H7 (cell line): ENCODE results near the gene CREB5. TPM values are rescaled to one million over a fixed set of nuclear protein-coding genes. Genes with fewer than 3 reads are reported as not detected.
"Not testable (repeated sequence)": the region's sequence is repeated elsewhere in the genome, so short reads cannot be mapped to it uniquely, and the experiment has no call there.

ENCODE experiments used
- DNase-seq: peaks from one replicate; pipeline ENCODE4 v3.0.0; 2012
- H3K27me3 ChIP-seq: 2 replicates; pipeline ENCODE4 v1.6.0; 2011; ENCODE audit warnings: mild to moderate bottlenecking, low read length; ENCODE audit not compliant: control insufficient read depth, insufficient read depth
- H3K36me3 ChIP-seq: replicated peaks from 2 replicates; pipeline ENCODE4 v1.5.1; 2011; ENCODE audit warnings: low read length; ENCODE audit not compliant: control insufficient read depth, insufficient read depth
- H3K4me3 ChIP-seq: 2 replicates; pipeline ENCODE4 v1.5.1; 2011; ENCODE audit warnings: low read depth, mild to moderate bottlenecking, control low read depth, low read length, moderate library complexity; ENCODE audit not compliant: insufficient read depth
- total RNA-seq: library from RNA; depleted of rRNA; stranded (reverse); fragments of >200 nt; shearing (Covaris generic); gene quantifications from 2 replicates; pipeline ENCODE4 v1.2.3, GENCODE V29; 2014

The CREB5 gene
- total RNA-seq, 1 experiment from 2014 or later: 1.8 TPM

GRCh38 chr7:28602282-28602681, 190.0 kb downstream of the CREB5 start:
- DNase-seq: no peak
- Histone ChIP-seq H3K4me3 (no peak overlapping the region), H3K36me3 (no peaks in the 10 kb centered on the region), H3K27me3 (no peaks in the 10 kb centered on the region)

GRCh38 chr7:28605427-28606085, 193.2 kb downstream of the CREB5 start:
- H3K36me3 ChIP-seq: no peaks in the 10 kb centered on the region

GRCh38 chr7:28606421-28606820, 194.1 kb downstream of the CREB5 start:
- H3K36me3 ChIP-seq: no peaks in the 10 kb centered on the region

More at GRCh38 chr7:28605427-28606085, 193.2 kb downstream of the CREB5 start:
- H3K27me3 ChIP-seq: no peaks in the 10 kb centered on the region
- DNase-seq: no peak
- H3K4me3 ChIP-seq: no peak overlapping the region

DNA sequence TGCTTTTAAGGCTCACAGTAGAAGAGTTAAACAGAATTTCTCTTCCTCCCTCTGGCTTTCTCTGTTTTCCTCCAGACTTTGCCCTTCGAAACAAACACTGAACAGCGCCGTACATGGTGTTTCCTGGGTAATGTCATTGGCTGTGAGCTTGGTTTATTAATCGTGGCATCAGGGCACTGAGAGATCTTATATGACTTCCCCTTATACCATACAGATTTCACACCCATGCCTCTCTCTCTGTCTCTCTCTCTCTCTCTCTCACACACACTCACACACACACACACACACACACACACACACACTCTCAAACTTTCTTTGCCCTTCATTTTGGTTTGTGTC, 195.5 kb downstream of the CREB5 start:
- DNase-seq: no peak
- Histone ChIP-seq H3K27me3 (no peaks in the 10 kb centered on the region), H3K36me3 (no peaks in the 10 kb centered on the region), H3K4me3 (no peak overlapping the region)

More at GRCh38 chr7:28606421-28606820, 194.1 kb downstream of the CREB5 start:
- Histone ChIP-seq H3K4me3 (no peak overlapping the region), H3K27me3 (no peaks in the 10 kb centered on the region)
- no peak for DNase-seq

DNA sequence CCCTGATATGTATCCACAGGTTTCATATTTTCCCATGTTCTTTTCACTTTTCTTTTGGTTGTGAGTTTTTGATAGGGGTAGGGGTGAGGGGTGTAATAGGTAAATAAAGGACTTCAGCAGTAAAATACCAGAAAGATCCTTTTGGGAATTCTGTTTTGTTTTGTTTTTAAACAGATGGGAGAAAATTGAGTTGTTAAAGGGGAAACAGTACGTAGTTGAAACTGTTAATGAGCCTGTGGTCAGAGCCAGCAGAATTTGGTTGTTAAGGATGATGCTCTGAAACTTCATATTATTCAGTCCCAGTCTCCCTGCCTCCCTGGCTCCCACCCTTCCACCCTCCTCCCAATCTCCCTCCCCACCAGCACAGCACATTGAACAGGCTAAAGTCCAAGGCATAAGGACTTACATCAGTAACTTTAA, 195.9 kb downstream of the CREB5 start:
- no peak for DNase-seq
- Histone ChIP-seq H3K4me3 (no peak overlapping the region), H3K36me3 (no peaks in the 10 kb centered on the region), H3K27me3 (no peaks in the 10 kb centered on the region)

DNA sequence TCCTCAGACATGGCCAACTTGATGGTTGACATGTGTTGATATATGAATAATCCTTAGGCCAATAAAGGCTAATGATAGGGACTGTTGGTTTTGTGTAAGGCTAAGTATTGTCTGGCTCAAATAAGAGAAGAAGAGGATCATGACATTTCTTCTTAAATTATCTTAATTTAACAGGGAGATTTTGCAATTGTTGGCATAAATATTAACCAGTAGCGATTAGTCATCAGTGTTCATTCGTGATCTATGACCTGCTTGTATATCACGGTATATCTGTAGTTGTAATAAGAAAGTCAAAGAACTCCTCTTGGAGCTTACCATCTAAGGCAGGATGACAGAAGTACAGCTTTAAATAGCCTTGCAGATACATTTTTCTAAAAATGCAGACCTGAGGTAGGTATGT, 196.4 kb downstream of the CREB5 start:
- Histone ChIP-seq H3K4me3 (no peak overlapping the region), H3K27me3 (no peaks in the 10 kb centered on the region), H3K36me3 (no peaks in the 10 kb centered on the region)
- no peak for DNase-seq

GRCh38 chr7:28609608-28610007, 197.3 kb downstream of the CREB5 start:
- no peak for DNase-seq
- H3K4me3 ChIP-seq: no peak overlapping the region
- H3K36me3 ChIP-seq: no peaks in the 10 kb centered on the region
- no peaks in the 10 kb centered on the region for H3K27me3 ChIP-seq

- not testable (repeated sequence) for H3K27me3 ChIP-seq, H3K4me3 ChIP-seq, H3K36me3 ChIP-seq, DNase-seq
These were observed 199.1 kb downstream of the CREB5 start for GRCh38 chr7:28611399-28611897.

GRCh38 chr7:28613262-28613661, 200.9 kb downstream of the CREB5 start:
- H3K4me3 ChIP-seq: no peak overlapping the region
- no peaks in the 10 kb centered on the region for H3K36me3 ChIP-seq
- no peak for DNase-seq
- no peaks in the 10 kb centered on the region for H3K27me3 ChIP-seq

GRCh38 chr7:28615091-28615490, 202.8 kb downstream of the CREB5 start:
- H3K36me3 ChIP-seq: no peaks in the 10 kb centered on the region
- H3K4me3 ChIP-seq: no peak overlapping the region
- peak; percentile 17 for DNase-seq
- H3K27me3 ChIP-seq: no peaks in the 10 kb centered on the region

- no peak overlapping the region for H3K4me3 ChIP-seq
- H3K27me3 ChIP-seq: no peaks in the 10 kb centered on the region
- no peaks in the 10 kb centered on the region for H3K36me3 ChIP-seq
- no peak for DNase-seq
These were observed 205.1 kb downstream of the CREB5 start for GRCh38 chr7:28617308-28617880.

DNA sequence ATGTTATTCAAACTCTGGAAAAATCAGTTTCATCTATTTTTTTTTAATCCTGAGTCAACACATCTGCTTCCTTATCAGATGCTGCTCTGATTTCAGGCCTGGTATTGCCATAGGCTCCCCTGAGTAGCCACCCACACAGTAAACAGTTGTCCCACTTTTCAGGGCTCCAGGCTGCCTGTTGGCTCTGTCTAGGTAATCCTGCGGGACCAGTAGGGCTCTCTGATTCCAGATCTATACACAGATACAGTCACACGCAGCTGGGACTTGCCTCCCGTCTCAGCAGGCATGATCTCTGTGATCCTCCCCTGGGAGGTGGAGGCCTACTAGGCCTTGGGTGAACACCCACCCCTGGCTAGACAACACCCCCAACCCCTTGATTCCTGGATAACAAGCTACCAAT, 206.1 kb downstream of the CREB5 start:
- no peak for DNase-seq
- no peaks in the 10 kb centered on the region for H3K27me3 ChIP-seq
- no peaks in the 10 kb centered on the region for H3K36me3 ChIP-seq
- no peak overlapping the region for H3K4me3 ChIP-seq

DNA sequence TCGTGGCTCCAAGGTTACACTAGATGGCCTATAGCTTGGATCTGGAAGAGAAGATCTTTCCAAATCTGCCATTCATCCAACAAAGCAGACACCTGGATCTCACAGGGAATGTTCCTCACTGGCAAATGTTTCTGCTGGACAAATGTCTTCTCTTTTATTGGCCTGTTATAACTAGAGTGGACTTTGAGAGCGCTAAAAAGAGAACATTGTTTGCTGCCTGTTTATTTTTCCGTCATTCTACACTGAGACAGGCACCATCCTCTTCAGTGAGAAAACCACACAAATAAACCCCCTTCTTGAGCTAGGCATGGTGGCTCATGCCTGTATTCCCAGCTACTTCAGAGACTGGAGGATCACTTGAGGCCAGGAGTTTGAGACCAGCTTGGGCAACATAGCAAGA, 206.9 kb downstream of the CREB5 start:
- no peak for DNase-seq
- Histone ChIP-seq H3K27me3 (no peaks in the 10 kb centered on the region), H3K4me3 (no peak overlapping the region), H3K36me3 (no peaks in the 10 kb centered on the region)

GRCh38 chr7:28621369-28621841, 209.1 kb downstream of the CREB5 start:
- Histone ChIP-seq H3K27me3 (no peaks in the 10 kb centered on the region), H3K4me3 (no peak overlapping the region), H3K36me3 (no peaks in the 10 kb centered on the region)
- DNase-seq: no peak

GRCh38 chr7:28623105-28623730, 210.9 kb downstream of the CREB5 start:
- no peak for DNase-seq
- no peak overlapping the region for H3K4me3 ChIP-seq
- H3K27me3 ChIP-seq: no peaks in the 10 kb centered on the region
- no peaks in the 10 kb centered on the region for H3K36me3 ChIP-seq
